H1 (cell line): ENCODE results near the gene CTBP2. TPM values are rescaled to one million over a fixed set of nuclear protein-coding genes. Genes with fewer than 3 reads are reported as not detected.

ENCODE experiments used
- CTCF ChIA-PET: fragments of 300-600 bp; sonication (Branson Sonifier 250); formaldehyde crosslinking; loops from one replicate; lab custom pipeline; 2021; ENCODE audit not compliant: partially characterized antibody; lab: Charles Lee
- POLR2A ChIA-PET: fragments of 300-600 bp; sonication (Branson Sonifier 250); formaldehyde crosslinking; loops from one replicate; lab custom pipeline; 2021; ENCODE audit warnings: inconsistent platforms; ENCODE audit not compliant: partially characterized antibody; lab: Charles Lee
- DNase-seq, 2 experiments: peaks; one replicate each; pipeline versions ENCODE4 v3.0.0 to v3.0.0-alpha.2; 2010 to 2022; ENCODE audit warnings: low spot score in 2 of 2, low read depth in 1 of 2, mixed read lengths in 1 of 2
- FAIRE-seq: peaks from 2 replicates; lab custom pipeline; 2011; peaks lifted over from hg19 to GRCh38; lab: Jason Lieb, UNC
- H2AFZ ChIP-seq: 2 replicates; pipeline ENCODE4 v1.8.1; 2012; ENCODE audit warnings: low read length, inconsistent platforms
- H2AK5ac ChIP-seq: 2 replicates; pipeline ENCODE4 v1.6.1; 2013; ENCODE audit warnings: low read depth, low read length
- H2BK120ac ChIP-seq: replicated peaks from 2 replicates; pipeline ENCODE3; 2013; ENCODE audit warnings: low read depth, low read length, inconsistent platforms
- H2BK12ac ChIP-seq: 2 replicates; pipeline ENCODE4 v1.6.1; 2013; ENCODE audit warnings: low read depth, low read length
- H2BK15ac ChIP-seq: 2 replicates; pipeline ENCODE4 v1.6.1; 2013; ENCODE audit warnings: low read length
- H2BK20ac ChIP-seq: 2 replicates; pipeline ENCODE4 v1.6.1; 2013; ENCODE audit warnings: low read length
- H2BK5ac ChIP-seq: 2 replicates; pipeline ENCODE4 v1.6.1; 2013; ENCODE audit warnings: low read depth, low read length
- H3K14ac ChIP-seq: 2 replicates; pipeline ENCODE4 v1.6.1; 2013; ENCODE audit warnings: inconsistent platforms; ENCODE audit not compliant: insufficient read length
- H3K18ac ChIP-seq: 2 replicates; pipeline ENCODE4 v1.6.1; 2013; ENCODE audit warnings: low read length; ENCODE audit errors: extremely low read depth
- H3K23ac ChIP-seq: 2 replicates; pipeline ENCODE4 v1.6.1; 2013; ENCODE audit warnings: inconsistent platforms; ENCODE audit not compliant: insufficient read length
- H3K23me2 ChIP-seq: 2 replicates; pipeline ENCODE4 v1.6.1; 2013; ENCODE audit warnings: low read depth, low read length
- H3K27ac ChIP-seq: 2 replicates; pipeline ENCODE4 v1.6.1; 2011; ENCODE audit warnings: low read depth, low read length, inconsistent platforms
- H3K27me3 ChIP-seq, 4 experiments: replicated peaks in 1 of 4; 1 replicate in 1 of 4; 2 replicates in 3 of 4; pipeline versions ENCODE4 v1.6.1 to v1.8.1; 2011 to 2013; ENCODE audit warnings: low read length in 3 of 4, mild to moderate bottlenecking in 3 of 4, inconsistent platforms in 2 of 4, mixed read lengths in 2 of 4, moderate library complexity in 1 of 4; ENCODE audit not compliant: control insufficient read depth in 3 of 4, insufficient read depth in 3 of 4; ENCODE audit errors: extremely low read depth in 1 of 4
- H3K36me3 ChIP-seq, 4 experiments: 2 replicates each; pipeline versions ENCODE4 v1.6.1 to v1.8.1; 2011 to 2013; ENCODE audit warnings: mild to moderate bottlenecking in 4 of 4, low read length in 3 of 4, moderate library complexity in 2 of 4, control low read depth in 1 of 4, inconsistent platforms in 1 of 4; ENCODE audit not compliant: insufficient read depth in 4 of 4, control insufficient read depth in 2 of 4
- H3K4ac ChIP-seq: replicated peaks from 2 replicates; pipeline ENCODE3; 2013; ENCODE audit warnings: low read length, low read depth, mixed read lengths, inconsistent platforms; ENCODE audit not compliant: insufficient read length
- H3K4me1 ChIP-seq, 4 experiments: replicated peaks in 1 of 4; 1 replicate in 1 of 4; 2 replicates in 3 of 4; pipeline versions ENCODE4 v1.6.1 to v1.8.1; 2011 to 2013; ENCODE audit warnings: low read length in 3 of 4, inconsistent platforms in 2 of 4, mixed read lengths in 1 of 4; ENCODE audit not compliant: insufficient read depth in 4 of 4, control insufficient read depth in 3 of 4
- H3K4me2 ChIP-seq, 2 experiments: 2 replicates each; pipeline versions ENCODE4 v1.6.1 to v1.8.1; 2011 to 2013; ENCODE audit warnings: low read depth in 2 of 2, low read length in 2 of 2, control low read depth in 1 of 2, inconsistent platforms in 1 of 2, mild to moderate bottlenecking in 1 of 2; ENCODE audit not compliant: insufficient read depth in 1 of 2
- H3K4me3 ChIP-seq, 4 experiments: fragments of 200-600, 300-600 bp in 1 of 4; sonication (generic), shearing (Covaris generic), sonication (Bioruptor Twin) in 1 of 4; 2 replicates each; pipeline versions ENCODE4 v1.5.1 to v1.8.1; 2011 to 2016; ENCODE audit warnings: low read length in 4 of 4, low read depth in 3 of 4, control low read depth in 2 of 4, inconsistent platforms in 2 of 4, mild to moderate bottlenecking in 2 of 4, mixed read lengths in 1 of 4, moderate library complexity in 1 of 4; ENCODE audit not compliant: insufficient read depth in 2 of 4; ENCODE audit errors: extremely low read depth in 1 of 4
- H3K56ac ChIP-seq: replicated peaks from 2 replicates; pipeline ENCODE3; 2013; ENCODE audit warnings: low read depth, mild to moderate bottlenecking, mixed read lengths, low read length, inconsistent platforms; ENCODE audit not compliant: insufficient read length
- H3K79me1 ChIP-seq: 2 replicates; pipeline ENCODE4 v1.6.1; 2013; ENCODE audit warnings: low read depth, low read length, control low read depth
- H3K79me2 ChIP-seq, 2 experiments: 2 replicates each; pipeline versions ENCODE4 v1.6.1 to v1.8.1; 2012 to 2013; ENCODE audit warnings: low read length in 2 of 2, mild to moderate bottlenecking in 2 of 2, inconsistent platforms in 1 of 2; ENCODE audit not compliant: insufficient read depth in 2 of 2, control insufficient read depth in 1 of 2
- H3K9ac ChIP-seq, 4 experiments: replicated peaks in 1 of 4; 1 replicate in 1 of 4; 2 replicates in 3 of 4; pipeline versions ENCODE4 v1.6.1 to v1.8.1; 2011 to 2013; ENCODE audit warnings: low read depth in 3 of 4, low read length in 3 of 4, control low read depth in 2 of 4, mild to moderate bottlenecking in 2 of 4, moderate library complexity in 2 of 4, inconsistent platforms in 1 of 4; ENCODE audit errors: extremely low read depth in 1 of 4
- H3K9me3 ChIP-seq, 2 experiments: 2 replicates each; pipeline versions ENCODE4 v1.6.1 to v1.8.1; 2012 to 2013; ENCODE audit warnings: mild to moderate bottlenecking in 2 of 2, moderate library complexity in 2 of 2, control low read depth in 1 of 2, inconsistent platforms in 1 of 2, low read depth in 1 of 2, low read length in 1 of 2, mixed read lengths in 1 of 2; ENCODE audit not compliant: insufficient read depth in 2 of 2
- H4K20me1 ChIP-seq, 2 experiments: replicated peaks in 1 of 2; 2 replicates each; pipeline versions ENCODE3 to v1.8.1; 2011 to 2013; ENCODE audit warnings: inconsistent platforms in 2 of 2, low read length in 2 of 2, mild to moderate bottlenecking in 1 of 2; ENCODE audit not compliant: insufficient read depth in 2 of 2, control insufficient read depth in 1 of 2
- H4K5ac ChIP-seq: 2 replicates; pipeline ENCODE4 v1.6.1; 2013; ENCODE audit warnings: low read length, low read depth, mixed read lengths, inconsistent platforms; ENCODE audit not compliant: insufficient read length
- H4K8ac ChIP-seq: 2 replicates; pipeline ENCODE4 v1.8.0; 2013; ENCODE audit warnings: mild to moderate bottlenecking, moderate library complexity, low read length, inconsistent platforms; ENCODE audit not compliant: insufficient read depth; ENCODE audit errors: extremely low read depth
- H4K91ac ChIP-seq: replicated peaks from 2 replicates; pipeline ENCODE3; 2013; ENCODE audit warnings: low read length, mixed read lengths, inconsistent platforms; ENCODE audit not compliant: insufficient read length
- FOSL1 ChIP-seq: IDR thresholded peaks from 2 replicates; pipeline ENCODE4 v1.6.1; 2011; ENCODE audit warnings: mild to moderate bottlenecking, low read depth, low read length, moderate library complexity; ENCODE audit not compliant: insufficient read depth
- MAFK ChIP-seq: IDR thresholded peaks from 2 replicates; pipeline ENCODE4 v1.6.1; 2012; ENCODE audit warnings: low read depth, mild to moderate bottlenecking, improper control_type of control experiment, low read length
- NRF1 ChIP-seq: IDR thresholded peaks from 2 replicates; pipeline ENCODE4 v1.6.1; 2011; ENCODE audit warnings: mild to moderate bottlenecking, low read depth, low read length, improper control_type of control experiment
- PHF8 ChIP-seq: fragments of 200-600 bp; sonication (generic); conservative IDR thresholded peaks from 2 replicates; pipeline ENCODE4 v1.7.1; 2012; ENCODE audit warnings: low read depth, mild to moderate bottlenecking, inconsistent platforms, low read length, moderate library complexity
- POLR2A ChIP-seq, 2 experiments: IDR thresholded peaks; 1 replicate in 1 of 2; 2 replicates in 1 of 2; pipeline ENCODE4 v1.6.1; 2011; ENCODE audit warnings: low read depth in 2 of 2, low read length in 2 of 2, mild to moderate bottlenecking in 2 of 2; ENCODE audit errors: control extremely low read depth in 1 of 2
- POLR2AphosphoS5 ChIP-seq: IDR thresholded peaks from 2 replicates; pipeline ENCODE4 v1.6.1; 2011; ENCODE audit warnings: low read depth, low read length
- SP2 ChIP-seq: IDR thresholded peaks from 2 replicates; pipeline ENCODE4 v1.6.1; 2012; ENCODE audit warnings: mild to moderate bottlenecking, low read length, inconsistent platforms
- ZNF274 ChIP-seq: IDR thresholded peaks from 2 replicates; pipeline ENCODE4 v1.7.0; 2012; ENCODE audit warnings: low read length, borderline replicate concordance; ENCODE audit errors: extremely low read depth
- WGBS, 2 experiments: shearing (Covaris generic) in 1 of 2; methylation state at CpG; one replicate each; pipeline versions ENCODE4 v1.1.6 to v1.1.7; 2013 to 2015; ENCODE audit warnings: low lambda C conversion rate in 2 of 2, mixed read lengths in 2 of 2, inconsistent platforms in 1 of 2, low coverage in 1 of 2, missing lambda C conversion rate in 1 of 2; ENCODE audit not compliant: insufficient replicate concordance in 2 of 2, insufficient coverage in 1 of 2, insufficient read length in 1 of 2; ENCODE audit errors: extremely low coverage in 1 of 2, missing lambda C conversion rate in 1 of 2; 5-methylcytosine and 5-hydroxymethylcytosine counted together
- long read RNA-seq, 2 experiments: library from RNA in 1 of 2; library from capped mRNA in 1 of 2; stranded (forward); transcript quantifications; one replicate each; pipeline ENCODE4 v2.0.0, GENCODE V29; 2021; ENCODE audit warnings: inconsistent platforms in 1 of 2
- polyA minus RNA-seq, 3 experiments: library from RNA; depleted of rRNA, polyadenylated mRNA; stranded (reverse); fragments of >200 nt; gene quantifications; 1 replicate in 2 of 3; 2 replicates in 1 of 3; pipeline ENCODE4 v1.2.3, GENCODE V29; 2011
- polyA plus RNA-seq, 7 experiments: library from polyadenylated mRNA; depleted of rRNA in 3 of 7; stranded (reverse) in 5 of 7; unstranded in 2 of 7; fragments of >200 nt in 5 of 7; fragments of 200-250 nt in 2 of 7; gene quantifications; 1 replicate in 5 of 7; 2 replicates in 1 of 7; 4 replicates in 1 of 7; pipeline versions ENCODE4 v1.2.1 to v1.2.3, GENCODE V29; 2011 to 2013; ENCODE audit warnings: missing spikeins in 2 of 7, mixed read lengths in 2 of 7
- total RNA-seq: library from RNA; stranded (reverse); fragmentation: NEBNext Ultra II Directional; extraction: Animal tissue kit (Norgen Biotek cat#: 25700); gene quantifications from 2 replicates; pipeline ENCODE4 v1.2.1, GENCODE V29; 2021

CTBP2 gene
- 218 and 221 TPM in 2 replicates for total RNA-seq
- polyA plus RNA-seq (2011; rRNA removed): 208 and 274 TPM in 2 replicates
- 254 TPM for polyA plus RNA-seq (2011; cell fraction: cytosol; rRNA removed)
- 524 TPM for polyA plus RNA-seq (2011; cell fraction: nucleus; rRNA removed)
- 156 to 222 TPM (median 206 TPM) in 4 replicates for polyA plus RNA-seq (2012, experiment 1 of 2)
- 48.0 TPM for polyA plus RNA-seq (2012, experiment 2 of 2)
- polyA plus RNA-seq (2013, experiment 1 of 2): 109 TPM
- polyA plus RNA-seq (2013, experiment 2 of 2): 108 TPM
- polyA minus RNA-seq (2011; rRNA and poly(A)+ RNA removed): 244 and 299 TPM in 2 replicates
- 209 TPM for polyA minus RNA-seq (2011; cell fraction: cytosol; rRNA and poly(A)+ RNA removed)
- polyA minus RNA-seq (2011; cell fraction: nucleus; rRNA and poly(A)+ RNA removed): 223 TPM
- long read RNA-seq, experiment 1, full-length matches to known transcripts: 14 of 169 reads
- long read RNA-seq, experiment 1, partial matches to known transcripts: 48 of 169 reads
- long read RNA-seq, experiment 1, other reads (novel, unspliced or antisense): 107 of 169 reads
- long read RNA-seq, experiment 2, full-length matches to known transcripts: 11 of 58 reads
- long read RNA-seq, experiment 2, partial matches to known transcripts: 16 of 58 reads
- long read RNA-seq, experiment 2, other reads (novel, unspliced or antisense): 31 of 58 reads

GRCh38 chr10:125159932-125160855 is at the start of gene CTBP2:
Gene CTBP2, minus strand, starts transcription at chr10:125160563.
- H3K14ac ChIP-seq: no peak within 1 kb of the TSS
- peak within 1 kb of the TSS; percentile 78 for H3K18ac ChIP-seq
- H3K79me1 ChIP-seq: no peaks in the 10 kb centered on the region
- peak within 1 kb of the TSS; percentile 79 for H4K5ac ChIP-seq
- H3K23me2 ChIP-seq: peaks cover 13% of the 10 kb centered on the region; the same call in 1 of the 2 replicates
- no peak within 1 kb of the TSS for H2AK5ac ChIP-seq
- peak within 1 kb of the TSS; percentile 71 to 95 (median 82) for H3K4me3 ChIP-seq
- no peak within 1 kb of the TSS for H3K4ac ChIP-seq
- peaks cover 0 to 5% (median 2%) of the 10 kb centered on the region in 4 experiments; a peak in 2 of 8 replicates for H3K36me3 ChIP-seq
- FAIRE-seq: no peak
- H2BK5ac ChIP-seq: 0 out of 2 replicates have a peak within 1 kb of the TSS, but pooled peaks have one; percentile 69
- no peak within 1 kb of the TSS for H4K91ac ChIP-seq
- POLR2A ChIA-PET: interaction anchor here (0.6 to 1.2 kb wide), 9 partner anchors 8 to 628 kb away, joined by 3 to 10 read pairs (median 3); no protein-coding TSS in a partner anchor
- peak within 1 kb of the TSS; percentile 62; the same call in 1 of the 2 replicates for H3K27ac ChIP-seq
- H2BK120ac ChIP-seq: no peak within 1 kb of the TSS
- CTCF ChIA-PET: interaction anchor here (0.6 kb wide), 3 partner anchors 17 to 425 kb away, joined by 4 read pairs; no protein-coding TSS in a partner anchor
- H3K79me2 ChIP-seq: peaks cover 34 to 52% of the 10 kb centered on the region in 2 experiments
- H2BK12ac ChIP-seq: no peak within 1 kb of the TSS
- no peaks in the 10 kb centered on the region for H3K27me3 ChIP-seq
- no peak within 1 kb of the TSS for H3K23ac ChIP-seq
- peak within 1 kb of the TSS; percentile 77 for H3K56ac ChIP-seq
- peaks cover 0 to 5% of the 10 kb centered on the region in 2 experiments for H4K20me1 ChIP-seq
- H2BK20ac ChIP-seq: no peak within 1 kb of the TSS
- peaks cover 6 to 14% (median 10%) of the 10 kb centered on the region in 4 experiments for H3K4me1 ChIP-seq
- H2BK15ac ChIP-seq: no peak within 1 kb of the TSS
- peak within 1 kb of the TSS; percentile 89 for H4K8ac ChIP-seq
- H3K9me3 ChIP-seq: no peaks in the 10 kb centered on the region
- 0% methylated on average over 8 of the region's 103 CpGs; no CpG with 5 or more reads in 1 of the 2 experiments for WGBS, 2 experiments
- no peak within 1 kb of the TSS for H2AFZ ChIP-seq
- peak within 1 kb of the TSS; percentile 60 to 95 (median 70) for H3K9ac ChIP-seq
- H3K4me2 ChIP-seq: peak within 1 kb of the TSS; percentile 88 to 93
- DNase-seq: peak in 1 of 2 experiments; percentile 68
- TF ChIP-seq MAFK (no peak), FOSL1 (no peak), POLR2AphosphoS5 (peak; percentile 63; the same call in 1 of the 2 replicates), PHF8 (peak; percentile 41; the same call in 1 of the 2 replicates), ZNF274 (no peak), POLR2A (IDR thresholded peaks at IDR 0.05; ENCODE audit: control extremely low read depth in 1 of 2, low read depth in 2 of 2, low read length in 2 of 2) (peak in 1 of 2 experiments; percentile 58; a peak in 1 of 3 replicates), SP2 (no peak), NRF1 (no peak)
